SK-N-SH treated with all-trans-retinoic acid at 6 μM for 48 hours (cell line): ENCODE measurements around the gene ORAI2.

Experiments used
- ATAC-seq: fragments of 200-7000 bp; cut with Tn5 transposase; 3 replicates; pipeline ENCODE4 v1.9.1; 2020; ENCODE audit warnings: mild to moderate bottlenecking, moderate library complexity
- ARNTL ChIP-seq: fragments of 450-650 bp; formaldehyde crosslinking; IDR thresholded peaks from 2 replicates; pipeline ENCODE4 v1.5.0; 2020; ENCODE audit warnings: low read depth, mild to moderate bottlenecking, moderate library complexity, borderline replicate concordance
- BACH2 ChIP-seq: fragments of 250-450 bp; sonication (Bioruptor Pico); IDR thresholded peaks from 2 replicates; pipeline ENCODE4 v1.9.0; 2021; ENCODE audit warnings: mild to moderate bottlenecking, borderline replicate concordance
- CSDC2 ChIP-seq: fragments of 250-450 bp; sonication (Bioruptor Pico); IDR thresholded peaks from 2 replicates; pipeline ENCODE4 v1.5.0; 2020; ENCODE audit warnings: mild to moderate bottlenecking, moderate library complexity
- ESRRG ChIP-seq: fragments of 250-450 bp; sonication (Bioruptor Pico); IDR thresholded peaks from 2 replicates; pipeline ENCODE4 v1.6.1; 2021; ENCODE audit warnings: mild to moderate bottlenecking
- ISL1 ChIP-seq: fragments of 250-450 bp; sonication (Bioruptor Pico); IDR thresholded peaks from 2 replicates; pipeline ENCODE4 v2.1.2; 2022; ENCODE audit warnings: mild to moderate bottlenecking, moderate library complexity
- OSR1 ChIP-seq: fragments of 250-450 bp; sonication (Bioruptor Pico); IDR thresholded peaks from 2 replicates; pipeline ENCODE4 v1.8.0; 2022; ENCODE audit warnings: moderate library complexity, mild to moderate bottlenecking, inconsistent platforms
- PPARA ChIP-seq: fragments of 250-450 bp; sonication (Bioruptor Pico); IDR thresholded peaks from 2 replicates; pipeline ENCODE4 v1.5.0; 2020; ENCODE audit warnings: mild to moderate bottlenecking, borderline replicate concordance
- RARB ChIP-seq: fragments of 250-450 bp; sonication (Bioruptor Pico); IDR thresholded peaks from 2 replicates; pipeline ENCODE4 v1.8.0; 2021; ENCODE audit warnings: mild to moderate bottlenecking, moderate library complexity
- SNAI2 ChIP-seq: fragments of 250-450 bp; sonication (Bioruptor Pico); IDR thresholded peaks from 2 replicates; pipeline ENCODE4 v1.5.0; 2020; ENCODE audit warnings: mild to moderate bottlenecking, moderate library complexity
- TCF4 ChIP-seq: fragments of 250-450 bp; sonication (Bioruptor Pico); IDR thresholded peaks from 2 replicates; pipeline ENCODE4 v1.8.0; 2021; ENCODE audit warnings: mild to moderate bottlenecking, moderate library complexity, borderline replicate concordance
- TOX ChIP-seq: fragments of 250-450 bp; sonication (Bioruptor Pico); IDR thresholded peaks from 2 replicates; pipeline ENCODE4 v1.8.0; 2021; ENCODE audit warnings: mild to moderate bottlenecking, moderate library complexity, borderline replicate concordance
- ZC3H10 ChIP-seq: fragments of 250-450 bp; sonication (Bioruptor Pico); IDR thresholded peaks from 2 replicates; pipeline ENCODE4 v1.5.1; 2021; ENCODE audit warnings: mild to moderate bottlenecking, moderate library complexity
- ZFP3 ChIP-seq: fragments of 250-450 bp; sonication (Bioruptor Pico); IDR thresholded peaks from 2 replicates; pipeline ENCODE4 v1.5.0; 2020; ENCODE audit warnings: mild to moderate bottlenecking, moderate library complexity
- ZFP30 ChIP-seq: fragments of 450-650 bp; formaldehyde crosslinking; IDR thresholded peaks from 2 replicates; pipeline ENCODE4 v1.5.0; 2022; ENCODE audit warnings: mild to moderate bottlenecking, moderate library complexity
- ZNF70 ChIP-seq: fragments of 450-650 bp; formaldehyde crosslinking; IDR thresholded peaks from 2 replicates; pipeline ENCODE4 v1.5.0; 2020; ENCODE audit warnings: mild to moderate bottlenecking, moderate library complexity
- ZNF8 ChIP-seq: fragments of 450-650 bp; formaldehyde crosslinking; IDR thresholded peaks from 2 replicates; pipeline ENCODE4 v1.5.0; 2020; ENCODE audit warnings: mild to moderate bottlenecking, moderate library complexity
- TF ChIP-seq, protein P1 (sequence below): fragments of 250-450 bp; sonication (Bioruptor Pico); IDR thresholded peaks from 2 replicates; pipeline ENCODE4 v1.5.1; 2021; ENCODE audit warnings: mild to moderate bottlenecking, moderate library complexity
- TF ChIP-seq, protein P2 (sequence below): fragments of 250-450 bp; sonication (Bioruptor Pico); IDR thresholded peaks from 2 replicates; pipeline ENCODE4 v1.5.0; 2020; ENCODE audit warnings: mild to moderate bottlenecking, moderate library complexity
- TF ChIP-seq, protein P3 (sequence below): fragments of 250-450 bp; sonication (Bioruptor Pico); IDR thresholded peaks from 2 replicates; pipeline ENCODE4 v1.8.0; 2021; ENCODE audit warnings: low read depth, mild to moderate bottlenecking, moderate library complexity, borderline replicate concordance
- TF ChIP-seq, protein P4 (sequence below): fragments of 250-450 bp; sonication (Bioruptor Pico); IDR thresholded peaks from 2 replicates; pipeline ENCODE4 v1.5.1; 2020; ENCODE audit warnings: low read depth, mild to moderate bottlenecking, moderate library complexity

ORAI2 gene

DNA sequence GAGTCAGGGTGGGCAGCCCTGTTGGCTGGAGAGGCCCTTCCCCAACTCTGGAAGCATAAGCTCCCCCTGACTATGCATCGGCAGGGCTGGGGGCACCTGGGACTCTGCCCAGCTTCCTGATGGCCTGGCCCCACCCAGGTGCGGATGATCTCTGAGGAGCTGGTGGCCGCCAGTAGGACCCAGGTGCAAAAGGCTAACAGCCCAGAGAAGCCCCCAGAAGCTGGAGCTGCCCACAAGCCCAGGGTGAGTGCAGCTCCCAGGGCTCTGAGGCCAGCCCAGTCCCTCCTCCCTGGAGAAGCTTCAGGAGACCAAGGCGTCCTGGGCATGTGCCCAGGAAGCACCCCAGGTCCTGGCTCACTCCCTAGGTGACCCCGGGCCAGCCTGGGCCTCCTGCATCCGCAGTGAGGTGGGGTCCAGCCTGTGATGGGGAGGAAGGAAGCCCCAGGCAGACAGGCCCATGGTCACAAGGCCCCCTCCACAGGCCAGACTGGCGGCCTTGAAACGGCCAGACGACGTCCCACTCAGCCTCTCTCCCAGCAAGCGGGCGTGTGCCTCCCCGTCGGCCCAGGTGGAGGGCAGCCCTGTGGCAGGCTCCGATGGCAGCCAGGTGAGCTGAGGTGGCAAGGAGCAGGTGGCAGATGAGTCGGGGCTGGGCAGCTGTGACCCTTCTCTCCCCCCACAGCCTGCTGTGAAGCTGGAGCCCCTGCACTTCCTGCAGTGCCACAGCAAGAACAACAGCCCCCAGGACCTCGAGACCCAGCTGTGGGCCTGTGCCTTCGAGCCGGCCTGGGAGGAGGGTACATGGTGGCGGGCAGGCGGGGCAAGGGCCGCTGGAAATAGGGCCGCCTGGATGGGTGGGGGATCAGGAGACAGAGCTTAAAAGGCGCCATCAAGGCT is 34.5 kb downstream of the ORAI2 start:
- no peak for ATAC-seq
- TF ChIP-seq, protein P1, sequence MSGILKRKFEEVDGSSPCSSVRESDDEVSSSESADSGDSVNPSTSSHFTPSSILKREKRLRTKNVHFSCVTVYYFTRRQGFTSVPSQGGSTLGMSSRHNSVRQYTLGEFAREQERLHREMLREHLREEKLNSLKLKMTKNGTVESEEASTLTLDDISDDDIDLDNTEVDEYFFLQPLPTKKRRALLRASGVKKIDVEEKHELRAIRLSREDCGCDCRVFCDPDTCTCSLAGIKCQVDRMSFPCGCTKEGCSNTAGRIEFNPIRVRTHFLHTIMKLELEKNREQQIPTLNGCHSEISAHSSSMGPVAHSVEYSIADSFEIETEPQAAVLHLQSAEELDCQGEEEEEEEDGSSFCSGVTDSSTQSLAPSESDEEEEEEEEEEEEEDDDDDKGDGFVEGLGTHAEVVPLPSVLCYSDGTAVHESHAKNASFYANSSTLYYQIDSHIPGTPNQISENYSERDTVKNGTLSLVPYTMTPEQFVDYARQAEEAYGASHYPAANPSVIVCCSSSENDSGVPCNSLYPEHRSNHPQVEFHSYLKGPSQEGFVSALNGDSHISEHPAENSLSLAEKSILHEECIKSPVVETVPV = no peak
- no peak for TF ChIP-seq ISL1 (CRISPR knock-in tag)
- no peak for TF ChIP-seq ZC3H10 (CRISPR knock-in tag)
- no peak for TF ChIP-seq ZFP3 (CRISPR knock-in tag)
- TF ChIP-seq, protein P2, sequence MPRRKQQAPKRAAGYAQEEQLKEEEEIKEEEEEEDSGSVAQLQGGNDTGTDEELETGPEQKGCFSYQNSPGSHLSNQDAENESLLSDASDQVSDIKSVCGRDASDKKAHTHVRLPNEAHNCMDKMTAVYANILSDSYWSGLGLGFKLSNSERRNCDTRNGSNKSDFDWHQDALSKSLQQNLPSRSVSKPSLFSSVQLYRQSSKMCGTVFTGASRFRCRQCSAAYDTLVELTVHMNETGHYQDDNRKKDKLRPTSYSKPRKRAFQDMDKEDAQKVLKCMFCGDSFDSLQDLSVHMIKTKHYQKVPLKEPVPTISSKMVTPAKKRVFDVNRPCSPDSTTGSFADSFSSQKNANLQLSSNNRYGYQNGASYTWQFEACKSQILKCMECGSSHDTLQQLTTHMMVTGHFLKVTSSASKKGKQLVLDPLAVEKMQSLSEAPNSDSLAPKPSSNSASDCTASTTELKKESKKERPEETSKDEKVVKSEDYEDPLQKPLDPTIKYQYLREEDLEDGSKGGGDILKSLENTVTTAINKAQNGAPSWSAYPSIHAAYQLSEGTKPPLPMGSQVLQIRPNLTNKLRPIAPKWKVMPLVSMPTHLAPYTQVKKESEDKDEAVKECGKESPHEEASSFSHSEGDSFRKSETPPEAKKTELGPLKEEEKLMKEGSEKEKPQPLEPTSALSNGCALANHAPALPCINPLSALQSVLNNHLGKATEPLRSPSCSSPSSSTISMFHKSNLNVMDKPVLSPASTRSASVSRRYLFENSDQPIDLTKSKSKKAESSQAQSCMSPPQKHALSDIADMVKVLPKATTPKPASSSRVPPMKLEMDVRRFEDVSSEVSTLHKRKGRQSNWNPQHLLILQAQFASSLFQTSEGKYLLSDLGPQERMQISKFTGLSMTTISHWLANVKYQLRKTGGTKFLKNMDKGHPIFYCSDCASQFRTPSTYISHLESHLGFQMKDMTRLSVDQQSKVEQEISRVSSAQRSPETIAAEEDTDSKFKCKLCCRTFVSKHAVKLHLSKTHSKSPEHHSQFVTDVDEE (CRISPR knock-in tag) = no peak
- no peak for TF ChIP-seq ZNF70 (CRISPR knock-in tag)
- TF ChIP-seq ESRRG = no peak
- TF ChIP-seq, protein P3, sequence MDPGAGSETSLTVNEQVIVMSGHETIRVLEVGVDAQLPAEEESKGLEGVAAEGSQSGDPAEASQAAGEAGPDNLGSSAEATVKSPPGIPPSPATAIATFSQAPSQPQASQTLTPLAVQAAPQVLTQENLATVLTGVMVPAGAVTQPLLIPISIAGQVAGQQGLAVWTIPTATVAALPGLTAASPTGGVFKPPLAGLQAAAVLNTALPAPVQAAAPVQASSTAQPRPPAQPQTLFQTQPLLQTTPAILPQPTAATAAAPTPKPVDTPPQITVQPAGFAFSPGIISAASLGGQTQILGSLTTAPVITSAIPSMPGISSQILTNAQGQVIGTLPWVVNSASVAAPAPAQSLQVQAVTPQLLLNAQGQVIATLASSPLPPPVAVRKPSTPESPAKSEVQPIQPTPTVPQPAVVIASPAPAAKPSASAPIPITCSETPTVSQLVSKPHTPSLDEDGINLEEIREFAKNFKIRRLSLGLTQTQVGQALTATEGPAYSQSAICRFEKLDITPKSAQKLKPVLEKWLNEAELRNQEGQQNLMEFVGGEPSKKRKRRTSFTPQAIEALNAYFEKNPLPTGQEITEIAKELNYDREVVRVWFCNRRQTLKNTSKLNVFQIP (CRISPR knock-in tag) = no peak
- TF ChIP-seq BACH2 = no peak
- TF ChIP-seq ZNF8 (CRISPR knock-in tag) = no peak
- TF ChIP-seq, protein P4, sequence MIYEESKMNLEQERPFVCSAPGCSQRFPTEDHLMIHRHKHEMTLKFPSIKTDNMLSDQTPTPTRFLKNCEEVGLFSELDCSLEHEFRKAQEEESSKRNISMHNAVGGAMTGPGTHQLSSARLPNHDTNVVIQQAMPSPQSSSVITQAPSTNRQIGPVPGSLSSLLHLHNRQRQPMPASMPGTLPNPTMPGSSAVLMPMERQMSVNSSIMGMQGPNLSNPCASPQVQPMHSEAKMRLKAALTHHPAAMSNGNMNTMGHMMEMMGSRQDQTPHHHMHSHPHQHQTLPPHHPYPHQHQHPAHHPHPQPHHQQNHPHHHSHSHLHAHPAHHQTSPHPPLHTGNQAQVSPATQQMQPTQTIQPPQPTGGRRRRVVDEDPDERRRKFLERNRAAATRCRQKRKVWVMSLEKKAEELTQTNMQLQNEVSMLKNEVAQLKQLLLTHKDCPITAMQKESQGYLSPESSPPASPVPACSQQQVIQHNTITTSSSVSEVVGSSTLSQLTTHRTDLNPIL (CRISPR knock-in tag) = no peak
- no peak for TF ChIP-seq SNAI2 (CRISPR knock-in tag)
- TF ChIP-seq ARNTL (CRISPR knock-in tag) = no peak
- no peak for TF ChIP-seq TOX (CRISPR knock-in tag)
- TF ChIP-seq PPARA (CRISPR knock-in tag) = no peak

DNA sequence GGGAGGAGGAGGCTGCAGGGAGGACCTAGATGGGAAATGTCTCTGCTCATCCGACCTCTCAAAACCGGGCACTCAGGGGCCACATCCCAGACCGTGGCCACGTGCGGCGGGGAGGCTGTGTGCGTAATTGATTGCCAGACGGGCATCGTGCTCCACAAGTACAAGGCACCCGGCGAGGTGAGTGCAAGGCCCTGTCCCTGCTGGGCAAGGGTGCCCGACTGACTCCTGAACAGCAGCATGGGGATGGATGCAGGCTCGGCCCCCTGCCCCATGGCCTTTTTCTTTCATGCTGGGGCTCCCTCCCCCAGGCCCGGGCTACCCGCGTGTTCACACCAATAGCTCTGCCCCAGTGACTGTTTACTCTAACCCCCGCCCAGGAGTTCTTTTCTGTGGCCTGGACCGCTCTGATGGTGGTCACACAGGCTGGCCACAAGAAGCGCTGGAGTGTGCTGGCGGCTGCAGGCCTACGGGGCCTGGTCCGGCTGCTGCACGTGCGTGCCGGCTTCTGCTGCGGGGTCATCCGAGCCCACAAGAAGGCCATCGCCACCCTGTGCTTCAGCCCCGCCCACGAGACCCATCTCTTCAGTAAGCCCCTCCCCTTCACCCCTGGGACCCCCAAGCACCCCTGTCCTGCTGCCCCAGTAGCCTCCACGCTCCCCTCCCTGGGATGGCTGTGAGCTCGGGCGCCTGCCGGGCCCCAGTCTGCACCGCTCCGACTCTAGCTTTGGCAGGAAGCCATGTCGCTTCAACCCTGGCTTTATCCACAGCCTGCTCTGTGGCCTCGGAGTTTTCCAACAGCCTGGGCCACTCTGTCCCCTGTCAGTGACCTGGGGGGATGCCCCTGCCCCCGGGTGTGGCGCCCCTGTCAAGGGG is 35.3 kb downstream of the ORAI2 start:
- no peak for ATAC-seq
- TF ChIP-seq OSR1 (CRISPR knock-in tag) = no peak
- TF ChIP-seq BACH2 = no peak
- TF ChIP-seq PPARA (CRISPR knock-in tag) = no peak
- TF ChIP-seq RARB (CRISPR knock-in tag) = no peak
- no peak for TF ChIP-seq ISL1 (CRISPR knock-in tag)
- TF ChIP-seq, protein P3 (CRISPR knock-in tag) = no peak
- TF ChIP-seq, protein P4 (CRISPR knock-in tag) = no peak
- no peak for TF ChIP-seq ZNF70 (CRISPR knock-in tag)
- TF ChIP-seq ZFP3 (CRISPR knock-in tag) = no peak
- TF ChIP-seq TCF4 (CRISPR knock-in tag) = no peak
- TF ChIP-seq, protein P1 = no peak
- TF ChIP-seq ZFP30 = no peak
- TF ChIP-seq CSDC2 (CRISPR knock-in tag) = no peak
- no peak for TF ChIP-seq SNAI2 (CRISPR knock-in tag)
- TF ChIP-seq, protein P2 (CRISPR knock-in tag) = no peak
- TF ChIP-seq TOX (CRISPR knock-in tag) = no peak
- TF ChIP-seq, all 23 proteins: peak for 0
